Fibroblast of the aortic adventitia (primary cell): Measurements from ENCODE around the gene CSF2. TPM values are rescaled to one million over a fixed set of nuclear protein-coding genes. Genes with fewer than 3 reads are reported as not detected.

Source experiments
- DNase-seq: peaks from one replicate; pipeline ENCODE4 v3.0.0-alpha.2; 2010; ENCODE audit warnings: low read depth
- H3K4me3 ChIP-seq: 2 replicates; pipeline ENCODE4 v1.5.1; 2011; ENCODE audit warnings: low read depth, mild to moderate bottlenecking, control low read depth, low read length, moderate library complexity
- total RNA-seq: library from RNA; depleted of rRNA; stranded (reverse); fragments of >200 nt; gene quantifications from 2 replicates; pipeline ENCODE4 v1.2.3, GENCODE V29; 2012; ENCODE audit warnings: low replicate concordance
- TF ChIP-seq, protein P1 (sequence below): IDR thresholded peaks from 2 replicates; pipeline ENCODE4 v1.5.1; 2011; ENCODE audit warnings: mild to moderate bottlenecking, low read length, control low read depth, inconsistent platforms; ENCODE audit not compliant: insufficient read depth

CSF2 gene
- total RNA-seq, 1 donor, result not detected

DNA sequence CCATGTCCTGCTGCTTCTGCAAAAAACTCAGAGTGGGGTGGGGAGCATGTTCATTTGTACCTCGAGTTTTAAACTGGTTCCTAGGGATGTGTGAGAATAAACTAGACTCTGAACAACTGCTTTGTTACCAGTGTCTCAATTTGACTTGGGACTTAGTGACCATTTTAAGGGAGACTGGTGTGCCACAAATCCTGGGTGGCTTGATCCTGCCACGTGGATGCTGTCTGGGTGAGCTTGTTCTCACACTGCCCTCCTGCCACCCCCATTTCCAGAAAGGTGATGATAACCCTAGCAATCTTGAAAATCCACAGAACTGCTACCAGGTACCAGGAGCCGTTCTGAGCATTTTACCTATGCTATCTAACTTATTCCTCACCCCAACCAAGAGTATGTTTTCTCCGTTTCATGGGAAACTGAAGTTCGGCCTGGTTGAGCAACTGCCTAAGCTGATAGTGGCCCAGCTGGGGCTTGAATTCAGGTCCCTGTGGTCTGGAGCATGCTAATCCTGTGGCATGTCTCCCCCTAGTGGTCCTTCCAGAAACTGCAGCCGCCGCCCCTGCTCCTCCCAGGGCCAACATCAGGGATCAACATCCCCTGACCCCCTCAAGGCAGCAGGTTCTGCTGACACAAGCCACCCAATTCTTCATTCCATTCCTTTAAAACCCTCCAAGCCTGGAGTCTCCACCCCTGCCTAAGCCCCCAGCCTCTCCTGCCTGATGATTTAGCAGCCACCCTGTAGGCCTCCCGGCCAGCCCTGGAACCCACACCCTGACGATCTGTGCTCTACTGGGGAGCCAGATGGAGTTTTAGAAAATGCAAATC is 10.3 kb upstream of the CSF2 start:
- TF ChIP-seq, protein P1, sequence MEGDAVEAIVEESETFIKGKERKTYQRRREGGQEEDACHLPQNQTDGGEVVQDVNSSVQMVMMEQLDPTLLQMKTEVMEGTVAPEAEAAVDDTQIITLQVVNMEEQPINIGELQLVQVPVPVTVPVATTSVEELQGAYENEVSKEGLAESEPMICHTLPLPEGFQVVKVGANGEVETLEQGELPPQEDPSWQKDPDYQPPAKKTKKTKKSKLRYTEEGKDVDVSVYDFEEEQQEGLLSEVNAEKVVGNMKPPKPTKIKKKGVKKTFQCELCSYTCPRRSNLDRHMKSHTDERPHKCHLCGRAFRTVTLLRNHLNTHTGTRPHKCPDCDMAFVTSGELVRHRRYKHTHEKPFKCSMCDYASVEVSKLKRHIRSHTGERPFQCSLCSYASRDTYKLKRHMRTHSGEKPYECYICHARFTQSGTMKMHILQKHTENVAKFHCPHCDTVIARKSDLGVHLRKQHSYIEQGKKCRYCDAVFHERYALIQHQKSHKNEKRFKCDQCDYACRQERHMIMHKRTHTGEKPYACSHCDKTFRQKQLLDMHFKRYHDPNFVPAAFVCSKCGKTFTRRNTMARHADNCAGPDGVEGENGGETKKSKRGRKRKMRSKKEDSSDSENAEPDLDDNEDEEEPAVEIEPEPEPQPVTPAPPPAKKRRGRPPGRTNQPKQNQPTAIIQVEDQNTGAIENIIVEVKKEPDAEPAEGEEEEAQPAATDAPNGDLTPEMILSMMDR, result peak; percentile 98
- H3K4me3 ChIP-seq, result no peak overlapping the region
- DNase-seq, result peak; percentile 81

GRCh38 chr5:132064140-132064539 is 9.4 kb upstream of the CSF2 start:
- H3K4me3 ChIP-seq, result no peak overlapping the region
- DNase-seq, result no peak
- TF ChIP-seq, protein P1, result no peak

DNA sequence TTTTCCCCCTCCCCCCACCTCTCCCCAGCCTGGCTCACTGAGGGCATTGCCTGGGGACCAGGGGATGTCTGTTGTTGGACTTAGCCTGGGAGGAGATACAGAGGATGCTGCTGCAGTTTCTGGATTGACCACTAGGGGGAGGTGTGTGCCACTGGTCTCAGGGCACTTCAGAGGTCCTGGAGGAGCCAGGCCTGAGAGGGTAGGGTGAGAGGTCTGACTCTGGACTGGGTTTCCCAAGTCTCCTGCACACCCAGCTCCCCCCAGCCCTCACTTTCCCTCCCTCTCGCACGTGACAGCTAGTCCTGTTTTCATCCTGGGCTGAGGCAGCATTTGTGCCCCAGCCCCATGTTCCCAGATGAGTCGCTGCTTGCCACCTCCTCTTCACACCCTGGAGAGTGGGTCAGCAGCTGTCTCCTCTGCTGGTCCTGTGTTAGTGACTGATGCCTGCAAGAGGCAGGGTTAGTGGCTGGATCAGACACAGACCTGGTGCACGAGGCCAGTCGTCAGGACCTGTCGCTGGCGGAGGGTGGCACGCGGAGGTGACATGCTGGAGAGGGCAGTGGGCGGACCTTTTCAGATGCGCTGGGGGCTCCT is 8.8 kb upstream of the CSF2 start:
- TF ChIP-seq, protein P1, result peak; percentile 98
- no peak overlapping the region for H3K4me3 ChIP-seq
- peak; percentile 78 for DNase-seq

- H3K4me3 ChIP-seq, result no peak overlapping the region
- TF ChIP-seq, protein P1, result peak; percentile 70
- DNase-seq, result peak; percentile 73
Measured at GRCh38 chr5:132065351-132065937, 8.1 kb upstream of the CSF2 start.

GRCh38 chr5:132065951-132066701 is 7.5 kb upstream of the CSF2 start:
- TF ChIP-seq, protein P1, result no peak
- no peak for DNase-seq
- no peak overlapping the region for H3K4me3 ChIP-seq

DNA sequence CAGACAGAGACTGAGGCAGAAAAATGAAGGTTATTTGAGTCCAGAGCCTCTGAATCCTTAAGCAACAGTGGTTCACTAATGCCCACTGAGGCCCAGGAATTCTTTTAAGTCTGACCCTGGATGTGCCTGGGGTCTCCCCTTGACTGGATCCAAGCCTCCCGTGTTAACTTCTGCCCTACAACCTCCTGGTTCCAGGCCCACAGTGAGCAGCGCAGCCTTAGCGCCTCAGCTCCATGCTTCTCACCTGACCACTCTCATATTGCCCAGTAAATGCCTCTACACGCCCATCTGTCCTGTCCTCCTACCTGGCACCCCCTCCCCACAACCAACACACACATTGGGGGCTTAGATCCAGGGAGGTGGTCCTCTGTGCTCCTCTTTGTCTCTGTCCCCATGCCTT is 6.7 kb upstream of the CSF2 start:
- H3K4me3 ChIP-seq, result no peak overlapping the region
- TF ChIP-seq, protein P1, result no peak
- no peak for DNase-seq
